Suppressor macrophage (primary cell): ENCODE measurements around the gene CELF4.

Experiments used
- DNase-seq, 4 experiments: peaks; one replicate each; pipeline ENCODE4 v3.0.0-alpha.2; 2020 to 2022

The CELF4 gene

DNA sequence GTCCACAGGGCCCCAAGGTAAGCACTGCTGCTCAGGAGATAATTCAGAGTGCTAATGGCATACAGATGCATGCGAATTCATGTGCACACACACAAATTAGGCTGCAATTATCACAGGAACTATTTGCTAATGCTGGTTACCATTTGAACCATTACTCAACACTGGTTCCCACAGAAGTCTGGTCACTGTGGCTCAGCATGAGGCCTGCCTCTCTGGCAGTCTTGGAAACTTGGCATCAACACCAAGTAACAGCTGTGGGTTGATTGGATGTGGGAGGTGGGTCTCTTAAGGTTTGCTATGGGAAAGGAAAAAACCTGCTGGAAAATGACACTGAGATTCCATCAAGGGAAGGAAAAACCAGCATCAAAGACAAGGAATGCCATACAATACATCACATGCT lies 105.0 kb downstream of the CELF4 start:
- no peak for DNase-seq

DNA sequence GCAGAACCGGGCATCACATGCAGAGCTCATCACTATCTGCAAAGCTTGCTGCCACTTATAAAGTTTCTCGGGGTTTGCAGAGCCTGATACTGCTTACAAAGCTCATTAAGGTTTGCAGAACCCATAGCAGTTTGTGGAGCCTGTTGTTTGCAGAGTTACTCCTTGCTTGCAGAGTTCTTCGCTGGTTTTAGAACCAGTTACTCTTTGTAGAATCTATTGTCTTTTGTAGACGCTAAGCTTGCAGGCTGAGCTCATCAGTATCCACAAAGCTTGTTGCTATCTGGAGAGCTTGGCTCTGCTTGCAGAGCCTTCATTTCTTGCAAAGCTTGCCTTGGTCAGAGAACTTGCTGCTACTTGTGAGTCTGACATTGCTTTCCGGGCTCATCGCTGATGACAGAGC lies 106.9 kb downstream of the CELF4 start:
- DNase-seq = no peak

DNA sequence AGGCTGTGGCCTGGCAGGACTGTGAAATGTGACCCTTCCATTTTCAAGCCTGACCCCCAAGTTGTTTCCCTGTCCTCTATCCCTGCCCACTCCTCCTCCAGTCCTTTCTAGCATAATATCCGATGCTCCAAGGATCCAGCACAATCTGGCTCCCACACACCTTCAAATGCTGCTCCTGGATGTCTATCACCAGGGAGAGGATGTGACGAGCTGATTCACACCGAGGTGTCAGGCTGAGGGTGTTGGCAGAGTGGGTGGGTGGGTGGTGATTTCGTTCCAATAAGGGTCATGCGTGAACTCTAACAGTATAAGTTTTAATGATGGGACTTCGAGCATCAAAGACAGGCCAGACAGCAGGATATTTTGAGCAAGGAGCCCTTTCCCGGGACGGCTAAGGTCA lies 107.8 kb downstream of the CELF4 start:
- no peak for DNase-seq

DNA sequence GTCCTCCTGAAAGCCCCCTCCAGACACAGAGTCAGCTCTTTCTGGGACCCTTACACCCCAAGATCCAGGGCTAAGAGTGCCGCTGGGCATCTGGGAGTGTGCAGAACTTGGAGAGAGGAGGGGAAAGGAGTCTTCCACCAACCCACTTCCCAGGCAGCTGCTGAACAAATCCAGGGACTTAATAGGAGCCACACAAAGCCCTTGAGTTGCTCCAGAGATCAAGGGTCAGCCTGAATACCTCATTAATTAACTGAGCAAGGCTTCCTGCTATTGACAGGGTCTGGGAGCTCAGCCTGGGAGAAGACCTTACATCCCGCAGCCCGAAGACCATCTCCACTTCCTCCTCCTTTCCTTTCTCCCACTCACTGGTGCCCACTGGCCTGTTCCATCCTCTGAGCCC lies 108.3 kb downstream of the CELF4 start:
- no peak for DNase-seq

DNA sequence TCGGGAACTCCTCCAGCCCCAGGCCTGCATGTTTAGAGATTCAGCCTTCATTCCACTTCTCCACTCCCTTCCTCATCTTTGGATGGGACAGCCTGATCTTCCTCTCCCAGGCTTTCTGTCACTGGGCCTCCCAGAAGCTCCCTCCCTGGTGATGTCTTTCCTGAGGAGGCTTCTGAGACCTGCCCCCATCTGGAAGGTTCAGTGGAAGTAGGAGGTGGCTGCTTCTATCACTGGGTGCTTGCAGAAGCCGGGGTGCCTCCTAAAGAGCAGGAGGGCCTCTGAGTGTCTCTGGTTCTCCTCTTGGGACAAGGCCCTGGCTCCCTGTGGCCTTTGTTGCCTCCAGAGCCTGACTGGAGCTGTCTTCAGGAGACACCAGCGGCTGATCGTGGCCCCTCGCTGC lies 108.7 kb downstream of the CELF4 start:
- no peak for DNase-seq

DNA sequence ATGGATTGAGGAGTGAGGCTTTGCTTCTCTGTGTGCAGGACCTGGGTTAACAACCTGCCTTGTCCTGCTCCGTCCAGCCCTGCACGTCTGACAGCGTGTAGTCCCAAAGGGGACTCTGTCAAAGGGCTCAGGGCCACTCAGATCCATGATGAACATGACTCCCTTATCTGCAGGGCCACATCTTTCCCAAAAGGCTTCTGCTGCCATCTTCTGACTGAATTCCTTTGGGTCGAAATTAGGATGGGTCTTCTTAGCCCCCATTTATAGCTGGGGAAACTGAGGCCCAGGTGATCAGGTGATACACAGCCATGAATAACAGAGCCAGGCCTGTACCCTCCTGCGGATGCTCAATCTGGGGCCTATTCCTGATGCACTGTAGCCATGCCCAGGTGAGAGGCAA lies 109.2 kb downstream of the CELF4 start:
- DNase-seq = no peak

DNA sequence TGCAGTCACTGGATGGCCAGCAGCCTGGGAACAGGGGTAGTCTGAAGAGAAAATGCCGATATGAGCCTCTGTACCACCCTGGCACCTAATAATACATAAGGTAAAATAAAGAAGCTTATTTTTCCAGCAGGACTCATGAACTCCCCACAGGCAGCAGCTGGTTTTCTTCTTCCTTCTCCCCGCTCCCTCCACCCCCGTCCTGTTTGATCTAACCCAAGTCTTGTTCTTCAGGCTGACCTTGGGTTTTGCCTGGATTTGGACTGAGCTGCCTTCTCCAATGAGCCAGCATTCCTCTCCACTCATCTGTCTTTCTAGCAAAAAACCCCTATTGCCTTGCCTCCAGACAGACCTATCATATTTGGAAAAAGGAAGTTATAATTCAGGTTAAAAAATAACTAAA lies 111.8 kb downstream of the CELF4 start:
- no peak for DNase-seq

DNA sequence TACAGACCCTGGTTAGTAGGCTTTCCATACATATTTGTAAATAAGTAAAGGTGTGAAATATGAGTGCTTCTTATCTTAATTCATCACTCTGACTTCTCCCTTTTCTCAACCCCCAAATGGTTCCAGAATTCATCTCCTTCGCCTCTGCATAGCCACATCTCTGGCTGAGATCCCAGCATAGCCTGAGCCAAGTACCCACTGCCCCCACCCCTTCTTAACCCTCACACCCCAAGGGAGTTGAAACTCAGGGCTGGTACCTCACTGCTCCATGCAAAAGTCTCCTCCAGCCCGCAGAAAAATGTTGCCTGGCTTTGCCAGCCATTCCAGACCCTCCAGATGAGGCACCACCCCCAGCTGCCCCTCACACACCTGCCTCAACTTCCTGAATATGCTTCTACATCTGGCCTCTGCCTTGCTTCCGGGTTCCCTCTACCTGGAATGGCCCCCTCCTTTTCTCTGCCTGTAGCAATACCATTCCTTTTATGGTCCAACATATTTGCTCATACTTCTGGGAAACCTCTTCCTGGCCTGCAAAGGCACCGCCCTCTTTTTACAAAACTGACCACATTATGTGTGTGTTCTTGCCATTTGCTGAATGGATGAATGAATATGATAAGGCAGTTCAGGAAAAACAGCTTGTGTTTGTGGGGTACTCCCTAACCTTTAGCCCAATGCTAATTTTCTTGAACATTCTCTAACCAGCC lies 112.8 kb downstream of the CELF4 start:
- DNase-seq = no peak

DNA sequence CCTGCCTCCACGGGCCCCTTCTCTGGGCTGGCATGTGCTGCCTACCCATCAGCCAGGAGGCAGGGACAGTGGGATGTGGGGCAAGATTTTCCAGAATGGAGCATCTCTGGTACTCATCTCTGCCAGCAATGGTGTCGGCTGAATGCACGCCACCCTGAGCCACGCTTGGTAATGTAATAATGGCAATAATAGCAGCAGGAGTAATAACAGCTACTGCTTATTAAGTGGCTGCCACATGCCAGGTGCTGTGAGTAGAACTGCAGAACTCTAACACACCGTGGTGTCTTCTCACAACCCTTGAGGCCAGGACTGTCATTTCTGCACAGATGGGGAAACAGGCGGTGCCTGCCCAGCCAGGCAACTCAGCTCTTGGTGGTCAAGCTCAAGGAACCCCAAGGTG lies 113.6 kb downstream of the CELF4 start:
- no peak for DNase-seq

DNA sequence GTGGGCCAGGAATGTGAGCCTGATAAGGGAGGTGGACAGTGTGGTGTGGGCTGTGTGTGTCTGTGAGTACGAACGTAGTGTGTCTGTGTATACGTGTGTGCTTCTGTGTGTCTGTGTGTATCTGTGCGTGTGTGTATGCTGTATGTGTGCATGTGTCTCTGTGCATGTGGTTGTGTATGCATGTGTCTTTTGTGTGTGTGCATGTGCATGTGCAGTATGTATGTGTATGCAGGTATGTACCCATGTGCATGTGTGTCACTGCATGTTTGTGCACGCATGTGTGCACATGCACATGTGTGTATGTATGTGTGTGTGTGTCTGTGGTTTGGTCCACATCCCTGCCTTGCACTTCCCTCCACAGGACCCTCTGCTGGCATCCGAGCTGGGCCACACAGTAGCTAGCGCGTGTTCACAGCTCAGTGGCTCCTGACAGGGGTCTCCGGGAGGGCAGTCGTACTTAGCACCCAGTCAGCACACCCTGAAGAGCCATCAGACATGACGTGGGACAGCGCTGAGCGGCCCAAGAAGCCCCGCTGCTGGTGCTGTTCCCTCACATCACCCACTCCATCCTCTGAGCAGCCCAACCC lies 114.3 kb downstream of the CELF4 start:
- DNase-seq = no peak

DNA sequence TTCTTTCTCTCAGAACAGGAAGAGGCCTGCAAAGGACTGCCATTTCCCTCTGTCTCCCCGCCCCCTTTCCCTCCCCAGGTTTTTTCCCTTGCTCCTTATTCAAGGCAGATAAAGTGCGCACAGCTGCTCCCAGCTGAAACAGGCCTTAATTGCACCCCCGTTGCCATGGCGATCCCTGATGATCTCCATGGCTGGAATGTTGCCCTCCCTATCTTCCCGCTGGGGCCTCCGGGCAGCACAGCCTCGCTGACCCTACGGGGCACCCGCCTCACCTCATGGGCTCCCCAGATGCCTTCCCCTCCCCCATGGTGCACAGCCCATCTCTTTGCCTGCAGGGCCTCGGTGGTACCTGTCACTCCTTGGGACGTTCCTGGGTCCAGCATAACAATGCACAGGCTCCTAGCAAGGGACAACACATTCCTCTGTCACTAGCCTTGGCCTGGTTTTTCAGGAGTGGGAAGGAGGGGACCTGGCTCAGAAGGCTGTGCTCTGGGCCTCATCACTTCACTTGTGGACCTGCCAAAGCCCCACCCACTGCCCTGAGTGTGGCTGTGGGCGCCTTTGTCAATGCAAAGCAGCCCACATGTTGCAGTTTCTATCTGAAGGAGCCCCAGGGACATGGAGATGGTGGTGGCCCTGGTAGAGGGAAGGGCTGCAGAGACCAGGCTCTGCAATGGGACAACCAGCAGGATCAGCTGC lies 115.0 kb downstream of the CELF4 start:
- DNase-seq = no peak

DNA sequence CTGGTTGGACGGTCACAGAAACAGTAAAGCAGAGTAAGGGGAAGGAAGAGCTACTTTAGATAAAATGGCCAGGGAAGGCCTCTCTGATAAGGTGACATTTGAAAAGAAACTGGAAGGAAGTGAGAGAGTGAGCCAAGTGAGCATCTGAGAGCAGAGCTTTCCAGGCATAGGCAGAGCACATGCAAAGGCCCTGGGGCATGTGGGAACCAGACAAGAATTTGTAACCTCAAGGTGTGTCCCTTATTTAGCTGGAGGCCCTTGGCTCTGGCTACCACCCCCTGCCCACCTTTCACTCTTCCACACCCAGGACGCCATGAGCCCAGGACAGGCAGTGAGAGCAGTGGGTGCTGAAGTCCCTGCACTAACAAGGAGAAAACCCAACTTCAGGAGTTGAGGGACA lies 116.0 kb downstream of the CELF4 start:
- DNase-seq = no peak

DNA sequence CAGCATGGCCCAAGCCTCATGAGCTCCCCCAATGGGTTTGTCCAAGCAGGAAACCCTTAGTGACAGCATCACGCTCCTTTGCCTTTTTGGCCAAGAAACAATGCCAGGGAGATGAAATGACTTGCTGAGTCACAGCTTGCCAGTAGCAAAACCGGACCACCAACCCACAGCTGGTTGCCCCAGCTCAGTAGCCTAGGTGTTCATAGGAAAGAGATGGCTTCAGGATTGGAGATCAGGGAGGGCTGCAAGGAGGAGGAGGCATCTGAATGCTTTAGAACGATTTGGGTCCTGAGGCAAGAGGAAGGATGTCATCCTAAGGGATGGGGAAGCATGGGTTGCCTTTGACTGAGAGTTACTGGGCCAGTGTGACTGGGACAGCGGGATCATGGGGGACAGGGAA lies 116.7 kb downstream of the CELF4 start:
- DNase-seq = no peak

DNA sequence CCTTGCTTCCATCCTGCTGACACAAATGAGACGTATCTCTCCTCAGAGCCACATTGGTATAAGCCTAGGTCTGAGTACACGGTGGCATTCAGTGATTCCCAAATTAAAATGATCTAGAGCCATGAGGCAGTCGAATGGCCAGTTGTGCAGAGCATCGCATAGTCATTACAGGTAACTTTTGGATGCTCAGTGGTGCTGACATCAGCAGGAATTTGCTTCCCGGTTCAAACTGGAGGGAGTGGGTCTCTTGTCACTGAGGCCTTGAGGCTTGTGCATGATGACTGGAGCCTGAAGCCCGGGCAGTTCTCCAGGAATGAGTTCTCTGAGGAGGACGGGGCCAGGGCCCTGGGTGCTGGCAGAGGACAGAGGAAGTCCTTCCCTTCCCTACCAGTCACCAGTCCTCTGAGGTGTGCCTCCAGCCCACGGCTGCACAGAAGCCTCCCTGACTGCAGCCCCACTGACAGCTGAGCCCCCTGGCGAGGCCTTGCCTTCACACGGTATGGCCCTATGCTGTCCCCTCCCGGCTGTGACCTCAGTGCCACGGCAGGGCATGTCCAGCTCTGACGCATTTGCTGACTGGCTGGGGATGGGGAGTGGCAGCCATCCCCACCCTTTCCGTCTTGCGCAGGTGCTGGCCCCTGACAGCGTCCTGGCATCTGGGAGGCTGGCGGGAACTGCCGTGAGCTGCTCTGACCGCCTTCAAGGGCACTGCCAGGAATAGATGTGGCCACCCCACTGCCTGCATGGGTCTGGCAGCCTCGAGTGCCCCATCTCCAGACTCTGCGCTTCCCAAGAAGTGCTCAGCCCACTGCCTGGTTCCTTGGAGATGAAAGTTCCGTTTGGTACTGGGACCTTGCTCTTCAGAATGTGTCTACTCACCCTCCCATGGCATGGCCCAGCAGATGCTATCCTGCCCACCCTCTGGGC lies 117.4 kb downstream of the CELF4 start:
- no peak for DNase-seq

DNA sequence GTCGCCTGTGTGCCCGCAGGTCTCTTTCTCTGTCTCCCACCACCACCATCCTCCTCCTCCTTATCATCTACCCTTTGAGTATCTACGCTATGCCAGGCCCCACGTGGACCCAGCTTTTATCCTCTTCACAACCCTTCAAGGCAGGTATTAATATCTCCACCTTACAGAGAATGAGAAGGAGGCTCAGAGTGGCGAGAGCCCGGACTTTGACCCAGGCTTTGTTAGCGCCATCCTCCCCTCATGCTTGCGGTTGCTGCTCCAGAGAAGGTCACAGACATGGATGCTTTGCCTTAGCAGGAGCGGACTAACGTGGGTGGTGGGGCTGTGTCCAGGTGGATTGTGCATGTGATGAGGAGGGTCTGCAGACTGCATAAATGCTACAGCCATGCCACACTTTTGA lies 119.8 kb downstream of the CELF4 start:
- no peak for DNase-seq

DNA sequence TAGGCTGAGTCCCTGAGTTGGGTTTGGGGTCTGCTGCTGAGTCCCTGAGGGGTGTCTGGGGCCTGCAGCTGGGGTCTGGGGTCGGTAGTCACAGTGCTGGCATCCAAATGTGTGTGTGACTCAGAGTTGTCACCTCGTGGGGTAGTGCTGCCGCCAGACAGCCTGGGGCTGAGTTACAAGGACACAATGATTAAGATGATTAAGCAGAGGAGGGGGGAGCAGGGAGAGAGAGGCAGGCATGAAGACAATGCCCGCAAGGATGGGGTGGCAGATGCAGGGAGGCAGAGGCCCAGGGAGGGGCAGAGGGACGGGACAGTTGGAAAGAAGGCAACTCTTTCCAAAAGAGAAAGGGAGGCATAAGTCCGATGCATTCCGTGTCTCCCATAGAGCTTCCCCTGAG lies 120.2 kb downstream of the CELF4 start:
- DNase-seq = no peak

DNA sequence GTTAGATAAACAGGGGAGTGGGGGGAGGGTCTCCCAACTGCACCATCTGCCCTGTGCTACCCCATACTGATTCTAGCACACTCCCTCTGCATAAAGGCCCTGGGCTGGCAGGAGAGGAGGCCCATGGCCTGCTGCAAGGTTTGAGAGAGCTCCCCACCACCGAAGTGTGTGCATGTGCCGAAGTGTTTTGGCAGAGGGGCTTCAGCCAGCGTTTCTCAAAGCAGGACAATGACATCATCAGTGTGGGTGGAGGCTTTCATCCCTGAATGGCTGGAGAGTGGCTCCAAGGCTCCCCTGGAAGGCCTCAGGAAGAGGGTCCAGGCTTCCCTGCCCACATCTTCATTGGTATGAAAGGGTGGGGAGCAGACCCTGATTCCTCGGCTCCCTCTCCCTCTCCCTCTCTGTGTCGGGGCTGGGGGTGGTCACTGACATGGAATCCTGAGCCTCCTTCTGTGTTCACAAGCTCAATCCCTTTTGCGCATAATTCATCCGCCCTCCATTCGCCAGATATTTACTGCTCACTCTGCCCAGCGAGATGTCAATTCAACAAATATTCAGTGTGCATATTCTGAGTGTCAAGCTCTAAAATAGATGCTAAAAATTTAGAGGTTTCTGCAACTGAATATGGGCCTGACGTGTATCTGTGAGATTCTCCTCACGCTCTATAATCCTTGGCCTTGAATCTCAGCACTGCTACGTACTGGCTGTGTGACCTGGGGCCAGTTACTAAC lies 122.1 kb downstream of the CELF4 start:
- DNase-seq = no peak

DNA sequence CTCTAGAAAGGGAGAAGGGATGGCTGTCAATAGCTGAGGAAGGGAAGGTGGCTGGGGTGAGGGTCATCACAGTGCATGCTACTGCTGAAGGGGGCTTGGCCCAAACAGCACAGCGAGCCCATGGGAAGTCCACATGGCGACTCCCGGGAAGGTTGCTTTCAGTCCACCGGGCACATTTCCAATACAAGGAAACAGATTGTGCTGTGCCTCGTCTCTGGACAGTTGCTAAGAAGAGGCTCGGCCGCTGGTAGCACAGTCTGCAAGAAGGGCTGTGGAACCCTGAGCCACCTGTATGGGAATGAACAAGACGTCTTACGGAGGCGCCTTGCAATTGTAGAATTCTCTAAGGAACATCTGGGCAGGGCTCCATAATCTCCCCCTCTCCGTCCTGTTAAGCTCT lies 123.1 kb downstream of the CELF4 start:
- no peak for DNase-seq

DNA sequence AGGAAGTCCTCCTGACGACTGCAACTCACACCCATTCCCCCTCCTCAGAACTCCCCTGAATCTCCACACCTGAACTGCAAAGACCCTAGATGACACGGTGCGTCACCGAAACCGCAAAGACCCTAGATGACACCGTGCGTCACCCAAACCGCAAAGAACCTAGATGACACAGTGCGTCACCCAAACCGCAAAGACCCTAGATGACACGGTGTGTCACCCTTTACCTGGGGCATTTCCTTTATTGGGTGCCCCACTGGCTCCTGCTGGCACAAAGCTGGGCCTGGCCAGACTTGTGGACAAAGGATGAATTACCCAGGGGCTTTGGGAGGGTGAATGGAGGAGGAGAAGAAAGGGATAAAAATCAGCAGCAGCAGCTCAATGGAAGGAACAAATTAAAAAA lies 123.8 kb downstream of the CELF4 start:
- DNase-seq = no peak

DNA sequence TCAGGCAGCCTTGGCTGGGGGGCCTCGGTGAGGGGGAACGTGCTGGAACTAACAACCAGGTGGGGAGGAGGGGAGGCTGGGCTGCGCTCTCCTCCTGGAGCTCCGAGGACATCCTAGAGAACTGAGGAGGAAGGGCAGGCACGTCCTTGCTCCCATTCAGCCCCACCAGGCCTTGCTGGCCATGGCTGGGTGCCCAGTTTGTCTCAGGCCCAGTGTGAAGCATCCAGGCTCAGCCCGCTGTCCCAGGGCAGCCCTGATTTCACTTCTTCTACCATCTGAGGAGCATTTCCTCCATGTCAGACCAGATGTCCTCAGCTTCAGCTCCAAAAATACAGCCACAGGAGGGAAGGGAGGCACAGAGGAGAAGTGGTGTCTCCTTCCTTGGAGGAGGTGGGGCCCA lies 125.4 kb downstream of the CELF4 start:
- no peak for DNase-seq

DNA sequence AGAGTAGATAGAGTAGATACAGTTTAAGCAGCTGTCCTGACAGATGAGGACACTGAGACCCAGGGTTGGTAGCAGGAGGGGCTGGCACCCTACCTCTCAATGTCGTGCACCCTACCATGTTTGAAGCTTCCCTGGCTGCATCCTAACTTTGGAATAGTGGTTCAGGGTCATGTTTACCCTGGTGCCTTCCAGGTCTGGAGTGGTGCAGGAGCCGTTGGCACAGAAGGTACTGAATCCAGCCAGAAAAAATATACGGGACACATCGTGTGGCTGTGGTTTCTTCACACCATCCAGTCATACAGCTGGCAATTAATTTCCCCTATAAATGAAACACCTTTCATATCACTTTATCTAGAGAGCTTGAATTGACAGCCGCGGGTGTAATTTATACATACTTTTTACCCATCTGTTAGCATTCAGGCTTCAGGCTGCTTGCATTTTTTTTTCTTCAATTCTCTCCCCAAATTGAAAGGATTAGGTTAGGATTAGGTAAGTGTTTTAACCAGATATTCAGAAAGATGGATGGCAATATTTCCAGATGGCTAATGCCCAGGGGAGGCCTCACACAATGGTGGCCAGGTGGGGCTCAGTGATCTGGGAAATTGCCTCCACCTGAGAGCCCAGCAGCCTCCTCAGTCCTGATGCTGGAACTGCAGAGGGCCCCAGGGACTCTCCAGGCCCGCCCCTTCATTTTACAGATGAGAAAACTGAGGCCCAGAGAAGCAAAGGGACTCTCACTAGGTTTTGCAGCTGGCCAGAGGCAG lies 127.0 kb downstream of the CELF4 start:
- no peak for DNase-seq

DNA sequence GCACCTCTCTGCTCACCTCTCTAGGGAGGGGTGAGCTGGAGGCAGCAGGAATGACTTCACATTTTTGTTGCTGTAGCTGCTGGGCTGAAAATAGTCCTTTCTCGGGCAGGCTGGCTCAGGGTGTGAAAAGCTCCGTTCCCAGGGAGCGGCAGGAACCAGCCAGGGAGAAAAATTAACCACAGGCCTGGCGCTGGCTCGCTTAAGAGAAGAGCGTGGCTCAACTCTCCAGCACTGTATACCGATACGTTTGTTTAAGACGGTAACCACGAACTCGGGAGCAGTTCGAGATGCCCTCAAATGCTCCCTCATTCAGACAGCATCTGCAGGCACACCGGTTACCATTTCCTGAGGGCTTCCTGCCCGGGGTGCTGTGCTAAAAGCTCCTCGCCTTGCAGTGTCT lies 129.6 kb downstream of the CELF4 start:
- no peak for DNase-seq
